Measurements from ENCODE around the gene ADRB1. TPM values are rescaled to one million over a fixed set of nuclear protein-coding genes. Genes with fewer than 3 reads are reported as not detected.

The ADRB1 gene
- total and polyA plus RNA-seq, 4 experiments from 2014 or later = not detected

DNA sequence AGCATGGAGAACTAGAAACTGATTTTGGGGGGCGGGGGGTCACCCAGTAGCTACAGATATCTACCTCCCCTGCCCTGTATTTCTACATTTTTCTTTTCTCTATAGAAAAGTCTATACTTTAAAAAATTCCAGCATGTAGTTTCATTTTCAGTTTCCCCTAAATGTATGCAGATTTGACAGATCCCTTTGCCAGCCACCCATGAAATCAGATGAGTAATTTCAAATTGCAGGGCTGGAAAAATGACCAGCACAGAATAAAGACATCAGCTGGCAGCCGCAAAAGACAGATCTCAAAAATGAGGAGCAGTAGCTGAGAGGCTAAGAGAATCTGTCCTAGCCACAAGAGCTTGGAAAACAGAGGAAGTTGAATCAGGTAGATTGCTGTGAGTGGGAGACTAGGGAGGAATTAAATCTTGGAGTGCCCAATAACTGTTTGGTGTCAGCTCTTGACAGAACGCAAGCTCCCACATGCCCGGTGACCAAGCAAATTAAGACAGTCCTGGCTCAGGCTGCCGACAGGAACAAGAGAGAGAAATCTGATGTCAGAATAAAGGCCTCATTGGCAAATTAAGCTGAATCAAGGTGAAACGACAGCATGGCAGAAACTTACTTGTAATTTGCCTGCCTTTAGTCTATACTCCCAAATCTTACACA is 24.5 kb downstream of the ADRB1 start:
- no peak for DNase-seq
- no peaks in the 10 kb centered on the region for H3K9me3 ChIP-seq (ENCODE audit: control insufficient read depth in 1 of 2, low read length in 2 of 2)
- no peaks in the 10 kb centered on the region for H3K27me3 ChIP-seq (ENCODE audit: insufficient read depth, low read length)
- no peak overlapping the region for H3K4me3 ChIP-seq (ENCODE audit: low read length in 2 of 2)
- CTCF ChIA-PET (ENCODE audit: partially characterized antibody) = interaction anchor here (0.8 to 1.6 kb wide), 5 partner anchors 9 to 340 kb away, joined by 3 to 4 read pairs (median 3); no protein-coding TSS in a partner anchor
- H3K4me1 Mint-ChIP-seq = peaks cover 9 to 22% (median 20%) of the 10 kb centered on the region in 4 donors
- intact Hi-C loops (cut with micrococcal nuclease) = no loop called here
- H3K36me3 Mint-ChIP-seq = no peaks in the 10 kb centered on the region
- no peak overlapping the region for H3K27ac Mint-ChIP-seq
- H3K4me3 Mint-ChIP-seq = peak overlapping the region in 1 of 8 donors; percentile 40
- H3K27me3 Mint-ChIP-seq = peaks cover 3 to 4% of the 10 kb centered on the region in 2 donors
- H3K36me3 ChIP-seq (ENCODE audit: insufficient read depth, low read length) = no peaks in the 10 kb centered on the region
- H3K27ac ChIP-seq (ENCODE audit: low read depth, low read length) = no peak overlapping the region
- POLR2A ChIA-PET (ENCODE audit: partially characterized antibody) = no interaction called here
- no peaks in the 10 kb centered on the region for H3K9me3 Mint-ChIP-seq
- H3K4me1 ChIP-seq (ENCODE audit: insufficient read depth, low read length) = peaks cover 12% of the 10 kb centered on the region

DNA sequence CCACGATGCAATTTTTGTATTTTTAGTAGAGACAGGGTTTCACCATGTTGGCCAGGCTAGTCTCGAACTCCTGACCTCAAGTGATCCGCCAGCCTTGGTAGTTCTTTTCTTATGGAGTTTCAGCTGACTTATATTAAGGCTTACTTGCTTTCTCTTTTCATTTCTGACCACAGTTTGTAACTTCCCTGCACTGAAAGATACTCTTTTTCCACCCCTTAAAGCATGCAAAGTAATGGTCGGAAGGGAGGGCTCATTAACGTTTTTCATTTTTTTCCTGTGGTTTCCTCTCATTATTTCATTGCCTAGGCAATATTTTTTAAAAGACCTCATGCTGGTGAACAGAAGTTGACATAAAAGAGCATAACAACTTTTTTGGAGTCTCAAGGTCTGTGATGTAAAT is 27.0 kb downstream of the ADRB1 start:
- H3K27me3 ChIP-seq (ENCODE audit: insufficient read depth, low read length) = no peaks in the 10 kb centered on the region
- H3K27ac Mint-ChIP-seq = peak overlapping the region in 1 of 7 donors; percentile 34
- H3K4me3 ChIP-seq (ENCODE audit: low read length in 2 of 2) = no peak overlapping the region
- intact Hi-C loops (cut with micrococcal nuclease) = no loop called here
- H3K4me1 ChIP-seq (ENCODE audit: insufficient read depth, low read length) = peaks cover 24% of the 10 kb centered on the region
- no peak overlapping the region for H3K27ac ChIP-seq (ENCODE audit: low read depth, low read length)
- peaks cover 13 to 32% (median 25%) of the 10 kb centered on the region in 4 donors for H3K4me1 Mint-ChIP-seq
- no peaks in the 10 kb centered on the region for H3K9me3 ChIP-seq (ENCODE audit: control insufficient read depth in 1 of 2, low read length in 2 of 2)
- no peaks in the 10 kb centered on the region for H3K36me3 Mint-ChIP-seq
- no peaks in the 10 kb centered on the region for H3K27me3 Mint-ChIP-seq
- H3K4me3 Mint-ChIP-seq = no peak overlapping the region
- ChIA-PET POLR2A (ENCODE audit: partially characterized antibody) (no interaction called here), CTCF (ENCODE audit: partially characterized antibody) (no interaction called here)
- no peaks in the 10 kb centered on the region for H3K36me3 ChIP-seq (ENCODE audit: insufficient read depth, low read length)
- H3K9me3 Mint-ChIP-seq = peaks cover 0 to under 1% (median 0%) of the 10 kb centered on the region in 8 donors
- no peak for DNase-seq

DNA sequence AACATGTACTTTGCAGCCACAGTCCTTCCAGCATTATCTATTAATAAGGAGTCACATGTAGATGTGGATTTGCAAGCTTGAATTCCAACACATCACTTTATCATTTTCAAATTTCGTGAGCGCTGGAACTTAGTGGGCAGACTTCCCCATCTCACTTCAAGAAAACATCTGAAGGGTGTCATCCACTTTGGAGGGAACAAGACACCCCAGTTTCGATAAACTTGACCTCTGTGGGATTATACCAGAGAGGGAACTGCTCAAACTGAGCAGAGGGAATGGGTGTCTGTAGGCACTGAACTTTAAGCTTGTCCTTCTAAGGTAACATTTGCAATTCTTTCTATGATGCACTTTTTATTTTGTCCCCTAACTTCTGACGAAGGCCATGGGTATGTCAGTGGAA is 27.5 kb downstream of the ADRB1 start:
- no peak for DNase-seq
- no peak overlapping the region for H3K4me3 Mint-ChIP-seq
- H3K36me3 Mint-ChIP-seq = no peaks in the 10 kb centered on the region
- Histone ChIP-seq H3K4me1 (ENCODE audit: insufficient read depth, low read length) (peaks cover 24% of the 10 kb centered on the region), H3K27me3 (ENCODE audit: insufficient read depth, low read length) (no peaks in the 10 kb centered on the region), H3K4me3 (ENCODE audit: low read length in 2 of 2) (no peak overlapping the region), H3K27ac (ENCODE audit: low read depth, low read length) (no peak overlapping the region), H3K36me3 (ENCODE audit: insufficient read depth, low read length) (no peaks in the 10 kb centered on the region), H3K9me3 (ENCODE audit: control insufficient read depth in 1 of 2, low read length in 2 of 2) (no peaks in the 10 kb centered on the region)
- intact Hi-C loops (cut with micrococcal nuclease) = no loop called here
- peaks cover 0 to 2% (median 0%) of the 10 kb centered on the region in 8 donors for H3K9me3 Mint-ChIP-seq
- CTCF ChIA-PET (ENCODE audit: partially characterized antibody) = no interaction called here
- POLR2A ChIA-PET (ENCODE audit: partially characterized antibody) = no interaction called here
- peak overlapping the region in 1 of 7 donors; percentile 47 for H3K27ac Mint-ChIP-seq
- H3K27me3 Mint-ChIP-seq = no peaks in the 10 kb centered on the region
- H3K4me1 Mint-ChIP-seq = peaks cover 13 to 32% (median 25%) of the 10 kb centered on the region in 4 donors

DNA sequence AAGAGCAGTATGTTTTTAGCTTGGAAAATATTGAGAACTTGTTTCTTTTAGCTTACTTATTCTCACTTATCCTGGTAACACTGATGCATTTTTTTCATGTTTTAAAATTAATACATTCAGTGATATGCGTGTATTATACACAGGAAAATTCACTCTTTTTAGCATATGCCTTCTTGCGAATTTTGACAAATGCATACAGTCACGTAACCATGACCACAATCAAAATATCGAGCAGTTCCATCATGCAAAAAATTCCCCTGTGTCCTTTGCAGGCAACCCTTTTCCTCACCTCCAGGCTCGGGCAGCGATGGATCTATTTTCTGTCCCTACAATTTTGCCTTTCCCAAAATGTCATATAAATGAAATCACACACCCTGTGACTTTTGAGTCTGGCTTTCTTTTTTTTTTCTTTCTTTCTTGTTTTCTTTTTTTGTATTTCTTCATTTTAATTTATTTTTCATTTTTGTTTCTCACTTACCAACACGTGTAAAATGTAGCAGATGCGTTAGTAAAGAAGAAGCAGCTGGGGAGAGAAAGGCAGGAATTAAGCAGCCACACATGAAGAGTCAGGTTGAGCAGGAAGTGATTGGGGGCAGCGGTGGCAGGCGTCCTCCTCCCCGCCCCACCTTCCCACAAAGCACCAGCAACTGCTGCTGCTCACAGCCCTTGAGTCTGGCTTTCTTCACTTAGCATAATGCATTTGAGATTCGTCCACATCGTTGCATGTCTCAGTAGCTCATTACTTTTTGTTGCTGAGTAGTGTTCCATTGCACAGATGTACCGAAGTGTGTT is 29.9 kb downstream of the ADRB1 start:
- Mint-ChIP-seq H3K27ac (no peak overlapping the region), H3K4me3 (peak overlapping the region in 1 of 8 donors; percentile 5), H3K9me3 (peaks cover 0 to 2% (median 0%) of the 10 kb centered on the region in 8 donors), H3K36me3 (no peaks in the 10 kb centered on the region), H3K4me1 (peaks cover 10 to 21% (median 16%) of the 10 kb centered on the region in 4 donors), H3K27me3 (no peaks in the 10 kb centered on the region)
- peak in 3 of 5 donors; percentile 9 to 18 (median 12) for DNase-seq
- Histone ChIP-seq H3K9me3 (ENCODE audit: control insufficient read depth in 1 of 2, low read length in 2 of 2) (no peaks in the 10 kb centered on the region), H3K4me1 (ENCODE audit: insufficient read depth, low read length) (peaks cover 15% of the 10 kb centered on the region), H3K4me3 (ENCODE audit: low read length in 2 of 2) (no peak overlapping the region), H3K27me3 (ENCODE audit: insufficient read depth, low read length) (no peaks in the 10 kb centered on the region), H3K36me3 (ENCODE audit: insufficient read depth, low read length) (no peaks in the 10 kb centered on the region), H3K27ac (ENCODE audit: low read depth, low read length) (no peak overlapping the region)
- CTCF ChIA-PET (ENCODE audit: partially characterized antibody) = interaction anchor here (1.6 kb wide), 1 partner anchor 112 kb away, joined by 4 read pairs; no protein-coding TSS in a partner anchor
- intact Hi-C loops (cut with micrococcal nuclease) = no loop called here
- POLR2A ChIA-PET (ENCODE audit: partially characterized antibody) = interaction anchor here (0.9 to 1.2 kb wide), 2 partner anchors 11 to 12 kb away, joined by 3 to 4 read pairs; no protein-coding TSS in a partner anchor

DNA sequence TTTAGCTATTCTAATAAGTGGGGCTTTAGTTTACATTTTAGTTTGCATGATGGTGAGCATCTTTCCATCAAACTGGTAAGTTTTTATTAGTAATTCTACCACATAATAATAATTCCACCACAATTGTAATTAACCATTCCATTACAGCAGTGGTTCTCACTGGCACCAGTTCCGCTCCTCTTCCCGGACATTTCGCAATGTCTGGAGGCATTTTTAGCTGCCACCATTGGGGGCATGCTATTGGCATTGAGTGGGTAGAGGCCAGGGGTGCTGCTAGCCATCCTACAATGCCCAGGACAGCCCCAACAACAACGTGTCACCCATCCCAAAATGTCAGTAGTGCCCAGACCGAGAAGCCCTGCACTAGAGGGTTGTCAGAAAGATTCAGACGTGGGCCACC is 31.4 kb downstream of the ADRB1 start:
- Histone ChIP-seq H3K4me1 (ENCODE audit: insufficient read depth, low read length) (peaks cover 11% of the 10 kb centered on the region), H3K27me3 (ENCODE audit: insufficient read depth, low read length) (no peaks in the 10 kb centered on the region), H3K9me3 (ENCODE audit: control insufficient read depth in 1 of 2, low read length in 2 of 2) (no peaks in the 10 kb centered on the region), H3K4me3 (ENCODE audit: low read length in 2 of 2) (no peak overlapping the region), H3K27ac (ENCODE audit: low read depth, low read length) (no peak overlapping the region), H3K36me3 (ENCODE audit: insufficient read depth, low read length) (no peaks in the 10 kb centered on the region)
- intact Hi-C loops (cut with micrococcal nuclease) = no loop called here
- Mint-ChIP-seq H3K9me3 (peaks cover 0 to 2% (median 0%) of the 10 kb centered on the region in 8 donors), H3K27ac (no peak overlapping the region), H3K27me3 (peaks cover 0 to 5% of the 10 kb centered on the region in 2 donors), H3K4me1 (peaks cover 8 to 19% (median 14%) of the 10 kb centered on the region in 4 donors), H3K4me3 (no peak overlapping the region), H3K36me3 (no peaks in the 10 kb centered on the region)
- DNase-seq = no peak
- POLR2A ChIA-PET (ENCODE audit: partially characterized antibody) = no interaction called here
- CTCF ChIA-PET (ENCODE audit: partially characterized antibody) = no interaction called here

DNA sequence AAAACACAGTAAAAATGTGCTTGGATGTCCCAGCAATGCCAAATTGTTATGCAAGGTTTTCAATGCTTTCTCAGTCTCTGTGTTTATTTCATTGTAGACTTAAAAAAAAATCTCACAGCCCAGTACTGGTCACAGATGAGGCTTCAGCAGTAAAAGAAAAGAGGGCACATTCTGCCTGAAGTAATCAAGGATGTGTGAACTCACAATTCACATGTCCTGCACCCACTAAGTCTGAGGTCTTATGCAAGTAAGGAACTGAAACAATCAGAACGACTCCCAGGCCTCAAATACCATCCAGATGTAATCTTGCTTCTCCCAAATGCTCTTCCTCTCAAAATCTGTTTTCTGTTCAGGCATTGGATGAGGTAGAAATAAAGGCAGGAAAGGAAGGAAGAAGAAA is 33.7 kb downstream of the ADRB1 start:
- no peaks in the 10 kb centered on the region for H3K36me3 Mint-ChIP-seq
- peaks cover 5 to 12% (median 8%) of the 10 kb centered on the region in 4 donors for H3K4me1 Mint-ChIP-seq
- CTCF ChIA-PET (ENCODE audit: partially characterized antibody) = no interaction called here
- intact Hi-C loops (cut with micrococcal nuclease) = no loop called here
- DNase-seq = no peak
- H3K27ac Mint-ChIP-seq = no peak overlapping the region
- POLR2A ChIA-PET (ENCODE audit: partially characterized antibody) = no interaction called here
- H3K9me3 ChIP-seq (ENCODE audit: control insufficient read depth in 1 of 2, low read length in 2 of 2) = no peaks in the 10 kb centered on the region
- peaks cover 11% of the 10 kb centered on the region for H3K4me1 ChIP-seq (ENCODE audit: insufficient read depth, low read length)
- H3K27me3 Mint-ChIP-seq = peaks cover 0 to 5% of the 10 kb centered on the region in 2 donors
- H3K27me3 ChIP-seq (ENCODE audit: insufficient read depth, low read length) = no peaks in the 10 kb centered on the region
- H3K4me3 ChIP-seq (ENCODE audit: low read length in 2 of 2) = no peak overlapping the region
- H3K9me3 Mint-ChIP-seq = peaks cover 0 to 2% (median 0%) of the 10 kb centered on the region in 8 donors
- no peak overlapping the region for H3K27ac ChIP-seq (ENCODE audit: low read depth, low read length)
- no peak overlapping the region for H3K4me3 Mint-ChIP-seq
- H3K36me3 ChIP-seq (ENCODE audit: insufficient read depth, low read length) = no peaks in the 10 kb centered on the region

DNA sequence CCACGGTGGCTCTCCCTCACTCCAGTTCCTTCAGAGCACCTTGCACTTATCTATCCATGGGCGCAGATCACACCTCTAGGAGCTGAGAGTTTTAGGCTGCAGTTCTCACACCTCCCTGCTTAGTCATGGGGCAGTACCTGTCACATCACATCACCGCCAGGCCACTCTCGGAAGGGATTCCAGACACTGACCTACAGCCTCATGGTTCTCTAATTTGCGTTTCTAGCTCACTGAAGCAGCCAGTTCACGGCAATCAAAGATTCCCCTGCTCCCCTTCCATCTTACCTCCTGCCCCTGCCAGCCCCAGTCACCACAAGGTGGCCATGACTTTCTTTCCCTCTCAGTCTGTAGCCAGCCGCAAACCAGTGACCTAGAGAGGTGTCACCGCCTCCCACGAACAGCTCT is 34.2 kb downstream of the ADRB1 start:
- no peak overlapping the region for H3K27ac Mint-ChIP-seq
- peaks cover 0 to 2% (median 0%) of the 10 kb centered on the region in 8 donors for H3K9me3 Mint-ChIP-seq
- H3K27me3 Mint-ChIP-seq = peaks cover 0 to 5% of the 10 kb centered on the region in 2 donors
- ChIA-PET CTCF (ENCODE audit: partially characterized antibody) (no interaction called here), POLR2A (ENCODE audit: partially characterized antibody) (no interaction called here)
- H3K36me3 Mint-ChIP-seq = no peaks in the 10 kb centered on the region
- peaks cover 4 to 12% (median 5%) of the 10 kb centered on the region in 4 donors for H3K4me1 Mint-ChIP-seq
- Histone ChIP-seq H3K27me3 (ENCODE audit: insufficient read depth, low read length) (no peaks in the 10 kb centered on the region), H3K4me1 (ENCODE audit: insufficient read depth, low read length) (peaks cover 11% of the 10 kb centered on the region), H3K27ac (ENCODE audit: low read depth, low read length) (no peak overlapping the region), H3K4me3 (ENCODE audit: low read length in 2 of 2) (no peak overlapping the region), H3K9me3 (ENCODE audit: control insufficient read depth in 1 of 2, low read length in 2 of 2) (no peaks in the 10 kb centered on the region), H3K36me3 (ENCODE audit: insufficient read depth, low read length) (no peaks in the 10 kb centered on the region)
- intact Hi-C loops (cut with micrococcal nuclease) = no loop called here
- DNase-seq = no peak
- no peak overlapping the region for H3K4me3 Mint-ChIP-seq

Measured in CD4-positive, alpha-beta memory T cell (primary cell).